Measurements from ENCODE around the gene FBXW8.
"Not testable (repeated sequence)": the region's sequence is repeated elsewhere in the genome, so short reads cannot be mapped to it uniquely, and the experiment has no call there.

The FBXW8 gene

GRCh38 chr12:117042862-117043261 is 132.1 kb downstream of the FBXW8 start:
- no peak for DNase-seq

GRCh38 chr12:117044311-117044710 is 133.6 kb downstream of the FBXW8 start:
- DNase-seq = no peak

GRCh38 chr12:117044790-117045159 is 134.0 kb downstream of the FBXW8 start:
- no peak for DNase-seq

GRCh38 chr12:117045160-117046010 is 134.6 kb downstream of the FBXW8 start:
- DNase-seq = no peak

- no peak for DNase-seq
Observed at GRCh38 chr12:117046011-117046369, 135.2 kb downstream of the FBXW8 start.

- no peak for DNase-seq
Observed at GRCh38 chr12:117046425-117046824, 135.7 kb downstream of the FBXW8 start.

GRCh38 chr12:117046861-117047530 is 136.2 kb downstream of the FBXW8 start:
- no peak for DNase-seq

GRCh38 chr12:117047810-117048584 is 137.2 kb downstream of the FBXW8 start:
- DNase-seq = no peak

GRCh38 chr12:117048585-117048904 is 137.8 kb downstream of the FBXW8 start:
- DNase-seq = no peak

- no peak for DNase-seq
Observed at GRCh38 chr12:117049295-117049694, 138.5 kb downstream of the FBXW8 start.

- DNase-seq = no peak
Observed at GRCh38 chr12:117050060-117050459, 139.3 kb downstream of the FBXW8 start.

GRCh38 chr12:117051380-117051779 is 140.6 kb downstream of the FBXW8 start:
- DNase-seq = no peak

- no peak for DNase-seq
Observed at GRCh38 chr12:117052386-117053049, 141.8 kb downstream of the FBXW8 start.

- DNase-seq = no peak
Observed at GRCh38 chr12:117053050-117053400, 142.3 kb downstream of the FBXW8 start.

GRCh38 chr12:117053597-117054201 is 142.9 kb downstream of the FBXW8 start:
- no peak for DNase-seq

- no peak for DNase-seq
Observed at GRCh38 chr12:117054279-117054678, 143.5 kb downstream of the FBXW8 start.

- not testable (repeated sequence) for DNase-seq
Observed at GRCh38 chr12:117057626-117058025, 146.9 kb downstream of the FBXW8 start.

GRCh38 chr12:117058442-117059072 is 147.8 kb downstream of the FBXW8 start:
- DNase-seq = no peak

- no peak for DNase-seq
Observed at GRCh38 chr12:117059156-117059555, 148.4 kb downstream of the FBXW8 start.

- no peak for DNase-seq
Observed at GRCh38 chr12:117060246-117060928, 149.6 kb downstream of the FBXW8 start.

GRCh38 chr12:117060929-117061305 is 150.2 kb downstream of the FBXW8 start:
- no peak for DNase-seq

- DNase-seq = no peak
Observed at GRCh38 chr12:117061555-117062079, 150.9 kb downstream of the FBXW8 start.

Data from stimulated activated CD4-positive, alpha-beta T cell treated with anti-CD3 and anti-CD28 coated beads, Interleukin-2, amount 100 ng/mL, for 48 hours (primary cell).